ENCODE results near the gene ZNF718.

GRCh38 chr4:125091-125771 lies 930 bp downstream of the ZNF718 start:
- TF ChIP-seq CTCF (IDR thresholded peaks at IDR 0.05; ENCODE audit: low read depth, low read length) (no peak), EZH2phosphoT487 (IDR thresholded peaks at IDR 0.05; ENCODE audit: low read depth) (no peak)
